HCEC 1CT (cell line): Measurements from ENCODE around the gene MACO1.
A peak's percentile ranks its signal among the peaks of the same experiment; 100 is the strongest.

Experiments
- DNase-seq: peaks from one replicate; pipeline ENCODE4 v3.0.0-alpha.2; 2017

The MACO1 gene

GRCh38 chr1:25527226-25527846 is 96.6 kb downstream of the MACO1 start:
- DNase-seq = no peak

GRCh38 chr1:25527946-25528595 is 97.4 kb downstream of the MACO1 start:
- no peak for DNase-seq

GRCh38 chr1:25528881-25529517 is 98.3 kb downstream of the MACO1 start:
- DNase-seq = no peak

DNA sequence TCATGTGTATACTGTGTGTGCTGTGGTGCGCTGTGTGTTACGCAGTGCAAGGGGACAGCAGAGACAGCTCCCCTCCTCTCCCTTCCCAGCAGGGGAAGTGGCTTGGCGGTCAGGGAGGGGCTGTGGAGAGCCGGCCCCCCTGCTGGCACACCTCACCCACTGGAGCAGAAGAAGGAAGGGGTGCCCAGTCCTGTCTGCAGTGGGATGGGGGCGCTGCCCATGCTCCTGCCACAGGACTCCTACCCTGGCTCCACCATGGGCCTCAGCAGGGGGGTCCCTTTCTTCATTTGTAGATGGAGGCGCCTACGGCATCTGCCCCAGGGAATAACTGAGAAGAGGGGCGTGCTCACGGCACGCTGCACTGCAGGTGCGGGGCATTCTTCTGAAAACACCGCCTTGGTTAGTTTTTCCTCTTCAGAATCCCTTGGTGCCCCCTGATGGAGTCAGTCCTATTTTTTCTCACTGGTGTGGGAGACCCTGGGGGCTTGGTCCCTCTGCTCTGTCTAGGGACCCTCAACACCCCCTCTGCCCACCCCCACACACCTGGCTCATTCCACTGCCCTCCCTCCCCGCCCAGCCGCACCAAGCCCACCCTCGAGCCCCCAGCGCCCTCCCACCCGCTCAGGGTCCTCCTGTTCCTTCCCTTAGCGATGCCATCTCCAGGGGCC is 99.0 kb downstream of the MACO1 start:
- no peak for DNase-seq

DNA sequence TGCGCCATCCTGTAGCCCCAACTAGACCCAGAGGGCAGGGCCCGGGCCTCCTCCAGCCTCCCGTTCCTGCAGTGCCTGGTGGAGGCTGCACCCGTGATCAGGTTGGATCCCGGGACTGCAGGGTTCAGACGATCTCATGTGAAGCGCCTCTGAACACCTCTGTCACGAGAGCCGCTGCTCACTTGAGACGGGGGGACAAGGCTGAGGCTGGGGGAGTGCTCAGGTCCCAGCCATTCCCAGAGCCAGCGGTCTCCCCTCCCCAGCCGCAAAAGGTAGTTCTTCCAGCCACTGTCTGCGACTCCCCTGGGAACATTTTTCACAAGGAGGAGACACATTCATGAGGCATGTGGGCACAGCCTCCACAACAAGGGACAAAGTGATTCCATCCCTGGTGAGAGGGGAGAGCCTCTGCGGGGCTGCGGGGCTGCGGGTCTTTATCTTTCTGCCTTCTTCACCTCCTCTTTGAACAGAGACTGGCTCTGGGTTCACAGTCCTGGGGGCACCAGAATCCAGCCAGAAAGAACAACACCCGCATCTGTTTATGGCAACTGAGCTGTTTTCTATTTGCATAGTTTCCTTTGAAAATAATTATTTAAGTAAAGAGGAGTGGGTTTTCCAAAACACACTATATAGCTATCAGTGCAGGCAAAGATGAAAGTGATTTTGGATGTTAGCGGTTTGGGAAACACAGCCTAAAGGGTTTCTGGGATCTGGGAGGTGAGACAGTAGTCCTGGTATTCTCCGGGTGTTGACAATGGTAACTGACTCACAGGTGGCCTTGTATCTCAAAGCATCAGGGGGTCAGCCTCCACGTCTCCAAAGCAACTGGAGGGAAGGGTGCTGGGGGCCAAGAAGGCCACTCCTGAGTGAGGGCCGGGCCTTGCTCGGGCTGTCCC is 99.7 kb downstream of the MACO1 start:
- no peak for DNase-seq

- no peak for DNase-seq
These were observed 100.4 kb downstream of the MACO1 start for GRCh38 chr1:25531082-25531461.

- DNase-seq = no peak
These were observed 102.3 kb downstream of the MACO1 start for GRCh38 chr1:25532970-25533369.

- no peak for DNase-seq
These were observed 103.2 kb downstream of the MACO1 start for GRCh38 chr1:25533775-25534409.

- DNase-seq = no peak
These were observed 103.7 kb downstream of the MACO1 start for GRCh38 chr1:25534410-25534788.

GRCh38 chr1:25536124-25536523 is 105.4 kb downstream of the MACO1 start:
- DNase-seq = no peak

GRCh38 chr1:25537153-25537831 is 106.6 kb downstream of the MACO1 start:
- no peak for DNase-seq

- peak; percentile 6 for DNase-seq
These were observed 107.6 kb downstream of the MACO1 start for GRCh38 chr1:25538191-25538767.

- DNase-seq = no peak
These were observed 110.1 kb downstream of the MACO1 start for GRCh38 chr1:25540750-25541342.

- no peak for DNase-seq
These were observed 110.7 kb downstream of the MACO1 start for GRCh38 chr1:25541425-25541824.

GRCh38 chr1:25541889-25542658 is 111.4 kb downstream of the MACO1 start:
- DNase-seq = no peak

DNA sequence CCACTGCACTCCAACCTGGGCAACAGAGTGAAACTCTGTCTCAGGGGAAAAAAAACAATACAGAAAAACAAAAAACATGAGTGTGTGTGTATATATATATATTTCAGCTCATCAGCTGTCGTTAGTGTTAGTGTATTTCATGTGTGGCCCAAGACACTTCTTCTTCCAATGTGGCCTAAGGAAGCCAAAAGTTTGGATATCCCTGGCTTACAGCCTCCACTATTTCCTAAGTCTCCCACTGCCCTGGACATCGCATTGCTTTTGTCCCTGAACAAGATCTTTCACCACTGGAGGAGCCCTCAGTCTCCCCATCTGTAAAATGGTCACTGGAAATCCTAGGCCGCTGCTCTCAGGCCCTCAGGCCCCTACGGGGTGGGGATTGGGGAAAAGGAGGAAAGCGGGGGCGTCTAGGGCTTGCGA is 112.3 kb downstream of the MACO1 start:
- no peak for DNase-seq

DNA sequence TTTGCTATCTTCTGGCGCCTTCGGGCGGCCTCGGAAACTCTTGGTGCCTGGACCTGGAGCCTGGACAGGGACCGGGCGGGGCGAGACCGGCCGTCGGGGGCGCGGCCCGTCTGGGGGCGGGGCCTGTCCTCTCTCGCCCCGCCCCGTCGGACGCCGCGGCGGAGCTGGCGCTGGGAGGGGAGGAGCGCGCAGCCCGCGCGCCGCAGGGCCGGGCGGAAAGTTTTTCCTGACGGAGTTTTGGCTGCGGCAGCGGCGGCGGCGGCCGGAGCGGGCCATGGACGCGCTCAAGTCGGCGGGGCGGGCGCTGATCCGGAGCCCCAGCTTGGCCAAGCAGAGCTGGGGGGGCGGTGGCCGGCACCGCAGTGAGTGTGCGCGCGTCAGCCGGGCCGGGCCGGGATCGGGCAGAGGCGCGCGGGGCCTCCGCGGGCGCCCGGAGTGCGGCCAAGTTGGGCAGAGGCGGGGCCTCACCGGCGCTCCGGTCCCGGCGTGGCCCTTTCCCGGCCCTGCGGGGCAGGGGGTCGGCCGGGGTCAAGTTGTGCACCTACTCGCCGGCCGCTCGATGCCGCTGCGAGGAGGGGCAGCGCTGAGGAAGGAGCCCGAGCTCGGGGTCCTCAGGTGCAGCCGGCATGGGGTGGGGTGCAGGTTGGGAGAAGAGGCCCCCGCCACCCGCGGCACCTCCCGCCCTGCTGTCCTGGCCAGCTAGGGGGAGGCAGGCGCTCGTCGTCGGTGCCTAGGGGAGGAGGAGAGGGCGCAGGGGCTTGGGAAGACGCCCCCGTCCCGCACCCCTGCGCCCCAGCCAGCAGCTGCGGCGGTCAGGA is 112.9 kb downstream of the MACO1 start, which contains the start of gene LDLRAP1:
TSS of gene LDLRAP1 (plus strand) at position 182 of the 818 bp plus-strand sequence. CDS start at position 275, 93 bp downstream.
- peak; percentile 64 for DNase-seq

- DNase-seq = no peak
These were observed 113.6 kb downstream of the MACO1 start for GRCh38 chr1:25544243-25544764.

DNA sequence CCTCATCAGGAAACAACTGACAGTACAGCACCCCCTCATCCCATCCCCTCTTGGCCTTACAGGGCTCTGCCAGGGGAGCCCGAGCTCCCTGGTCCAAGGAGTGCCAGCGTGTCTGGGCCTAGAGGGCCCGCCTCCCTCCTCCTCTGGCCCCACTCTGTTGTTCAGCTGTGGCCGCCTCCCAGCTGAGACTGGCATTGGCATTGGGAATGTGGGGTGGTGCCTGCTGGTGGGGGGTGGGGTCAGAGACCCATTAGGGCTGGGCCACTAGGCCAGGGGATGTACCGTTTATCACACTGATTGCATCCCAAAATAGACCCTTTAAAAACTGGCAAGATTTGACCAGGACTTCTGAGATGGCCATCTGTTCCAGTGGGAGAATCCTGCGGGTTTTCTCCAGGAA is 114.1 kb downstream of the MACO1 start:
- DNase-seq = no peak
